NCI-H345 treated with DMSO at 0.1 percent for 48 hours (cell line): ENCODE data around the gene TNK1.

ENCODE experiments used
- DNase-seq: peaks from one replicate; lab custom pipeline; 2025; ENCODE audit not compliant: unreplicated experiment; lab: John Stamatoyannopoulos, UW

The TNK1 gene

GRCh38 chr17:7431231-7431630 is 50.3 kb downstream of the TNK1 start:
- DNase-seq = no peak

- no peak for DNase-seq
These were observed 51.4 kb downstream of the TNK1 start for GRCh38 chr17:7432296-7432695.

GRCh38 chr17:7435676-7436555 is 55.0 kb downstream of the TNK1 start:
- peak; percentile 35 for DNase-seq

- DNase-seq = peak; percentile 59
These were observed 55.9 kb downstream of the TNK1 start for GRCh38 chr17:7436556-7437368.

GRCh38 chr17:7437369-7437863 is 56.5 kb downstream of the TNK1 start:
- no peak for DNase-seq

- no peak for DNase-seq
These were observed 57.2 kb downstream of the TNK1 start for GRCh38 chr17:7437950-7438614.

- no peak for DNase-seq
These were observed 58.0 kb downstream of the TNK1 start for GRCh38 chr17:7438656-7439460.
